ENCODE results near the gene NRN1L. TPM values are rescaled to one million over a fixed set of nuclear protein-coding genes. Genes with fewer than 3 reads are reported as not detected.

NRN1L gene
- polyA plus RNA-seq, 10 donors, result 0.39 to 1.5 (median 0.53) TPM; not detected in 1

GRCh38 chr16:67935402-67936123 is 50.9 kb downstream of the NRN1L start:
- DNase-seq, result peak; percentile 91 to 97 (median 93)

Other genes starting within 250 kb of the NRN1L start
- gene CARMIL2, start 239.7 kb upstream of the NRN1L start, polyA plus RNA-seq (ENCODE audit: insufficient read length in 10 of 10), result 1 to 10 TPM in 2 of 10 donors, under 1 TPM in 8; 0.33 to 4.2 (median 0.55) TPM
- 10 to 100 TPM; 11.2 to 17.4 (median 14.1) TPM for gene ACD, start 224.6 kb upstream of the NRN1L start, polyA plus RNA-seq (ENCODE audit: insufficient read length in 10 of 10)
- 1 to 10 TPM in 6 of 10 donors, under 1 TPM in 4; 0.40 to 1.4 (median 1.2) TPM for gene PARD6A, start 223.9 kb upstream of the NRN1L start, polyA plus RNA-seq (ENCODE audit: insufficient read length in 10 of 10)
- 10 to 100 TPM in 1 of 10 donors, 1 to 10 TPM in 9; 5.9 to 11.2 (median 7.4) TPM for gene ENKD1, start 218.1 kb upstream of the NRN1L start, polyA plus RNA-seq (ENCODE audit: insufficient read length in 10 of 10)
- gene C16orf86, start 218.1 kb upstream of the NRN1L start, polyA plus RNA-seq (ENCODE audit: insufficient read length in 10 of 10), result 1 to 10 TPM; 1.5 to 3.0 (median 2.3) TPM
- gene GFOD2, start 165.6 kb upstream of the NRN1L start, polyA plus RNA-seq (ENCODE audit: insufficient read length in 10 of 10), result 10 to 100 TPM; 11.5 to 19.8 (median 13.7) TPM
- 10 to 100 TPM; 14.1 to 27.2 (median 20.3) TPM for gene RANBP10, start 78.3 kb upstream of the NRN1L start, polyA plus RNA-seq (ENCODE audit: insufficient read length in 10 of 10)
- 1 to 10 TPM; 1.1 to 3.5 (median 1.6) TPM for gene TSNAXIP1, start 78.0 kb upstream of the NRN1L start, polyA plus RNA-seq (ENCODE audit: insufficient read length in 10 of 10)
- 10 to 100 TPM; 20.1 to 29.7 (median 24.6) TPM for gene THAP11, start 42.6 kb upstream of the NRN1L start, polyA plus RNA-seq (ENCODE audit: insufficient read length in 10 of 10)
- gene NUTF2, start 38.0 kb upstream of the NRN1L start, polyA plus RNA-seq (ENCODE audit: insufficient read length in 10 of 10), result 100 to 1,000 TPM; 104 to 135 (median 122) TPM
- 10 to 100 TPM; 20.8 to 47.6 (median 34.1) TPM for gene CENPT, start 37.2 kb upstream of the NRN1L start, polyA plus RNA-seq (ENCODE audit: insufficient read length in 10 of 10)
- gene EDC4, start 11.8 kb upstream of the NRN1L start, polyA plus RNA-seq (ENCODE audit: insufficient read length in 10 of 10), result 100 to 1,000 TPM in 5 of 10 donors, 10 to 100 TPM in 5; 85.2 to 115 (median 100) TPM
- 10 to 100 TPM; 17.1 to 27.5 (median 20.7) TPM for gene PSKH1, start 8.4 kb downstream of the NRN1L start, polyA plus RNA-seq (ENCODE audit: insufficient read length in 10 of 10)
- 1 to 10 TPM; 1.5 to 5.4 (median 3.1) TPM for gene CTRL, start 47.0 kb downstream of the NRN1L start, polyA plus RNA-seq (ENCODE audit: insufficient read length in 10 of 10)
- 10 to 100 TPM; 18.4 to 35.8 (median 26.8) TPM for gene PSMB10, start 52.0 kb downstream of the NRN1L start, polyA plus RNA-seq (ENCODE audit: insufficient read length in 10 of 10)
- gene LCAT, start 59.2 kb downstream of the NRN1L start, polyA plus RNA-seq (ENCODE audit: insufficient read length in 10 of 10), result 10 to 100 TPM; 12.8 to 34.1 (median 21.9) TPM
- gene SLC12A4, start 83.8 kb downstream of the NRN1L start, polyA plus RNA-seq (ENCODE audit: insufficient read length in 10 of 10), result 10 to 100 TPM; 29.8 to 56.0 (median 40.7) TPM
- gene DPEP3, start 95.6 kb downstream of the NRN1L start, polyA plus RNA-seq (ENCODE audit: insufficient read length in 10 of 10), result under 1 TPM in 4 of 10 donors, not detected in 6; 0.05 to 0.33 (median 0.17) TPM
- gene DPEP2, start 114.6 kb downstream of the NRN1L start, polyA plus RNA-seq (ENCODE audit: insufficient read length in 10 of 10), result 1 to 10 TPM in 6 of 10 donors, under 1 TPM in 4; 0.63 to 2.5 (median 1.2) TPM
- gene DPEP2NB, start 131.0 kb downstream of the NRN1L start, polyA plus RNA-seq (ENCODE audit: insufficient read length in 10 of 10), result not detected
- gene DDX28, start 138.3 kb downstream of the NRN1L start, polyA plus RNA-seq (ENCODE audit: insufficient read length in 10 of 10), result 1 to 10 TPM; 4.6 to 6.7 (median 5.5) TPM
- gene DUS2, start 138.4 kb downstream of the NRN1L start, polyA plus RNA-seq (ENCODE audit: insufficient read length in 10 of 10), result 10 to 100 TPM; 10.2 to 15.0 (median 11.0) TPM
- 10 to 100 TPM; 24.3 to 30.9 (median 27.0) TPM for gene NFATC3, start 200.5 kb downstream of the NRN1L start, polyA plus RNA-seq (ENCODE audit: insufficient read length in 10 of 10)